HG02852 (cell line): ENCODE data around the gene CACNB2.
"Not testable (repeated sequence)": the region's sequence is repeated elsewhere in the genome, so short reads cannot be mapped to it uniquely, and the experiment has no call there.

Experiments
- ATAC-seq: cut with Tn5 transposase; IDR thresholded peaks from one replicate; pipeline ENCODE4 v1.9.1; 2021; ENCODE audit warnings: mild to moderate bottlenecking, moderate library complexity; ENCODE audit not compliant: unreplicated experiment

CACNB2 gene

GRCh38 chr10:18196806-18197550, 56.8 kb downstream of the CACNB2 start:
- no peak for ATAC-seq

GRCh38 chr10:18197706-18198105, 57.5 kb downstream of the CACNB2 start:
- ATAC-seq, result no peak

- no peak for ATAC-seq
Observed at GRCh38 chr10:18201877-18202276, 61.7 kb downstream of the CACNB2 start.

GRCh38 chr10:18202680-18203460, 62.6 kb downstream of the CACNB2 start:
- no peak for ATAC-seq

GRCh38 chr10:18203471-18203870, 63.2 kb downstream of the CACNB2 start:
- no peak for ATAC-seq

GRCh38 chr10:18204039-18204835, 64.0 kb downstream of the CACNB2 start:
- no peak for ATAC-seq

GRCh38 chr10:18205098-18205834, 65.0 kb downstream of the CACNB2 start:
- ATAC-seq, result no peak

GRCh38 chr10:18208186-18208585, 68.0 kb downstream of the CACNB2 start:
- ATAC-seq, result not testable (repeated sequence)

- ATAC-seq, result no peak
Observed at GRCh38 chr10:18209241-18209640, 69.0 kb downstream of the CACNB2 start.

- no peak for ATAC-seq
Observed at GRCh38 chr10:18210711-18211110, 70.5 kb downstream of the CACNB2 start.

GRCh38 chr10:18211862-18212261, 71.6 kb downstream of the CACNB2 start:
- no peak for ATAC-seq

GRCh38 chr10:18213271-18213670, 73.0 kb downstream of the CACNB2 start:
- no peak for ATAC-seq

GRCh38 chr10:18214691-18215563, 74.7 kb downstream of the CACNB2 start:
- no peak for ATAC-seq

- ATAC-seq, result no peak
Observed at GRCh38 chr10:18216482-18216881, 76.3 kb downstream of the CACNB2 start.

- no peak for ATAC-seq
Observed at GRCh38 chr10:18217577-18217976, 77.4 kb downstream of the CACNB2 start.

GRCh38 chr10:18219146-18219545, 78.9 kb downstream of the CACNB2 start:
- no peak for ATAC-seq

GRCh38 chr10:18221123-18221522, 80.9 kb downstream of the CACNB2 start:
- ATAC-seq, result no peak

GRCh38 chr10:18221882-18222281, 81.7 kb downstream of the CACNB2 start:
- no peak for ATAC-seq

- ATAC-seq, result no peak
Observed at GRCh38 chr10:18222866-18223265, 82.6 kb downstream of the CACNB2 start.

GRCh38 chr10:18223898-18224297, 83.7 kb downstream of the CACNB2 start:
- ATAC-seq, result no peak
